Measurements from ENCODE around the gene GPR153. TPM values are rescaled to one million over a fixed set of nuclear protein-coding genes. Genes with fewer than 3 reads are reported as not detected.

GPR153 gene
- total and polyA plus RNA-seq, 2 of the 8 experiments (the other 6 are each of a cell fraction or from before 2014, with no cell fraction given), result 5.7 to 8.1 TPM

GRCh38 chr1:6294890-6295556 is 34.1 kb upstream of the GPR153 start (continued):
- no peak for TF ChIP-seq SUZ12 (IDR thresholded peaks at IDR 0.05; ENCODE audit: low read length)
- no peak for TF ChIP-seq CHD7 (IDR thresholded peaks at IDR 0.05; ENCODE audit: insufficient replicate concordance, low read length)
- no peak for TF ChIP-seq SAP30 (IDR thresholded peaks at IDR 0.05; ENCODE audit: insufficient read depth, insufficient replicate concordance, low read length)
- no peak for TF ChIP-seq EZH2 (IDR thresholded peaks at IDR 0.05; ENCODE audit: low read depth, low read length, severe bottlenecking)
- TF ChIP-seq TAF1 (IDR thresholded peaks at IDR 0.05; ENCODE audit: low read depth, low read length), result no peak
- TF ChIP-seq POLR2A (IDR thresholded peaks at IDR 0.05; ENCODE audit: control extremely low read depth in 1 of 2, low read depth in 2 of 2, low read length in 2 of 2), result no peak
- TF ChIP-seq CEBPB (IDR thresholded peaks at IDR 0.05; ENCODE audit: low read depth, low read length), result no peak
- no peak for TF ChIP-seq RFX5 (IDR thresholded peaks at IDR 0.05; ENCODE audit: borderline replicate concordance, low read depth, low read length)
- no peak for TF ChIP-seq BCL11A (IDR thresholded peaks at IDR 0.05; ENCODE audit: low read depth in 2 of 2, low read length in 2 of 2)
- no peak for TF ChIP-seq EGR1 (IDR thresholded peaks at IDR 0.05; ENCODE audit: borderline replicate concordance, low read depth, low read length)
- no peak for TF ChIP-seq HDAC6 (IDR thresholded peaks at IDR 0.05; ENCODE audit: low read depth, low read length)

Measured in H1 (cell line).